ENCODE data around the gene VPS26A. TPM values are rescaled to one million over a fixed set of nuclear protein-coding genes. Genes with fewer than 3 reads are reported as not detected.

The VPS26A gene
- total RNA-seq, 1 donor from 2014 or later, result 42.6 TPM

DNA sequence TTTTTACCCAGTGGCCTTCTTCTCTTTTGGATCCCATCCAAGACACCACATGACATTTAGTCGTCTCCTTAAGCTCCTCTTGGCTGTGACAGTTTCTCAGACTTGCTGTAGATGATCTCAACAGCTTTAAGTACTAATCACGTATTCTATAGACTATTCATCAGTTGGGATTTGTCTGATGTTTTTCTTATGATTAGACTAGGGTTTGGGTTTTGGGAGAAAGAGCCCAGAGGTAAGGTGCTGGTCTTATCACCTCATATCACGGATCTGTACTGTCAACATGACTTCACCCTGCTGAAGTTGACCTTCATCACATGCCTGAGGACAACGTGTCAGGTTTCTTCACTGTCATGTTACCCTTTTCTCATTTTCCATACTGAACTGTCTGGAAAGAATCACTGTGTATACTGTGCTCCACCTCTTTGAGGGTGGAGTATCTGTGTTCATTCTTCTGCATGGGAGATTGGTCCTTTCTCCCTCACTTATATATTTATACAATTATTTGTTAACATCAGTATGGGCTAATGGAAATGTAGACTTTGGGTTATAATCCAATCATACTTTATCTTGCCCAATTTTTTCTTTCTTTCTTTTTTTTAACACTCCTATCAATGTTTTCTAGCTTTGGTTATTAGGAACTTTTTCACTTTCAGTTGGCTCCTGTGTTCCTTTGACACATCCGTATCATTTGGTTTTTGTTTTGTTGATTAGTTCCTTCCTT is 89.8 kb downstream of the VPS26A start:
- TF ChIP-seq, protein P1, sequence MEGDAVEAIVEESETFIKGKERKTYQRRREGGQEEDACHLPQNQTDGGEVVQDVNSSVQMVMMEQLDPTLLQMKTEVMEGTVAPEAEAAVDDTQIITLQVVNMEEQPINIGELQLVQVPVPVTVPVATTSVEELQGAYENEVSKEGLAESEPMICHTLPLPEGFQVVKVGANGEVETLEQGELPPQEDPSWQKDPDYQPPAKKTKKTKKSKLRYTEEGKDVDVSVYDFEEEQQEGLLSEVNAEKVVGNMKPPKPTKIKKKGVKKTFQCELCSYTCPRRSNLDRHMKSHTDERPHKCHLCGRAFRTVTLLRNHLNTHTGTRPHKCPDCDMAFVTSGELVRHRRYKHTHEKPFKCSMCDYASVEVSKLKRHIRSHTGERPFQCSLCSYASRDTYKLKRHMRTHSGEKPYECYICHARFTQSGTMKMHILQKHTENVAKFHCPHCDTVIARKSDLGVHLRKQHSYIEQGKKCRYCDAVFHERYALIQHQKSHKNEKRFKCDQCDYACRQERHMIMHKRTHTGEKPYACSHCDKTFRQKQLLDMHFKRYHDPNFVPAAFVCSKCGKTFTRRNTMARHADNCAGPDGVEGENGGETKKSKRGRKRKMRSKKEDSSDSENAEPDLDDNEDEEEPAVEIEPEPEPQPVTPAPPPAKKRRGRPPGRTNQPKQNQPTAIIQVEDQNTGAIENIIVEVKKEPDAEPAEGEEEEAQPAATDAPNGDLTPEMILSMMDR (IDR thresholded peaks at IDR 0.05; ENCODE audit: insufficient read depth, low read length, severe bottlenecking), result no peak
- FAIRE-seq, result no peak

DNA sequence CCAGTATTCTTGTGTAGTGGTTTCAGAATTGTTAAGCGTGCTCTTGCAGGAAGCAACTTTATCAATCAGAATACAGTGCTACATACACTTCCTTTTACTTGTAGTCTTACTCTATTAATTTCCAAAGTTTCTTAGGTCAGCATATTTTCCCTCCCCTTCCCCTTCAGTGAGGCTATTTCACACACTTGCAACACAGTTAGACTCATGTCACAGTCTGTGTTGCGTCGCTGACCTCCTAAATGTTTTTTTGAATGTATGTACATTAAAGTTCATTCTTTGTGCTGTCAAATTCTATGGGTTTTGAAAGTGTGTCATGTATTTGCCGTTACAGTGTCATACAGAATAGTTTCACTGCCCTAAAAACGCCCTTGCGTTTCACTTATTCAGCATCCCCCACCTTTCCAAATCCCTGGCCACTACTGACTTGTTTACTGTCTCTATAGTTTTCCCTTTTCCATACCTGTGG is 90.7 kb downstream of the VPS26A start:
- TF ChIP-seq, protein P1 (IDR thresholded peaks at IDR 0.05; ENCODE audit: insufficient read depth, low read length, severe bottlenecking), result no peak
- H3K4me3 ChIP-seq (ENCODE audit: low read depth, low read length), result no peak overlapping the region
- DNase-seq (ENCODE audit: low read depth), result no peak
- H3K27me3 ChIP-seq (ENCODE audit: control insufficient read depth, insufficient read depth, low read length), result no peaks in the 10 kb centered on the region
- no peaks in the 10 kb centered on the region for H3K36me3 ChIP-seq (ENCODE audit: control insufficient read depth, insufficient read depth, low read length)
- FAIRE-seq, result no peak

More for the DNA sequence above, 89.8 kb downstream of the VPS26A start:
- Histone ChIP-seq H3K4me3 (ENCODE audit: low read depth, low read length) (no peak overlapping the region), H3K27me3 (ENCODE audit: control insufficient read depth, insufficient read depth, low read length) (no peaks in the 10 kb centered on the region), H3K36me3 (ENCODE audit: control insufficient read depth, insufficient read depth, low read length) (no peaks in the 10 kb centered on the region)
- DNase-seq (ENCODE audit: low read depth), result no peak

DNA sequence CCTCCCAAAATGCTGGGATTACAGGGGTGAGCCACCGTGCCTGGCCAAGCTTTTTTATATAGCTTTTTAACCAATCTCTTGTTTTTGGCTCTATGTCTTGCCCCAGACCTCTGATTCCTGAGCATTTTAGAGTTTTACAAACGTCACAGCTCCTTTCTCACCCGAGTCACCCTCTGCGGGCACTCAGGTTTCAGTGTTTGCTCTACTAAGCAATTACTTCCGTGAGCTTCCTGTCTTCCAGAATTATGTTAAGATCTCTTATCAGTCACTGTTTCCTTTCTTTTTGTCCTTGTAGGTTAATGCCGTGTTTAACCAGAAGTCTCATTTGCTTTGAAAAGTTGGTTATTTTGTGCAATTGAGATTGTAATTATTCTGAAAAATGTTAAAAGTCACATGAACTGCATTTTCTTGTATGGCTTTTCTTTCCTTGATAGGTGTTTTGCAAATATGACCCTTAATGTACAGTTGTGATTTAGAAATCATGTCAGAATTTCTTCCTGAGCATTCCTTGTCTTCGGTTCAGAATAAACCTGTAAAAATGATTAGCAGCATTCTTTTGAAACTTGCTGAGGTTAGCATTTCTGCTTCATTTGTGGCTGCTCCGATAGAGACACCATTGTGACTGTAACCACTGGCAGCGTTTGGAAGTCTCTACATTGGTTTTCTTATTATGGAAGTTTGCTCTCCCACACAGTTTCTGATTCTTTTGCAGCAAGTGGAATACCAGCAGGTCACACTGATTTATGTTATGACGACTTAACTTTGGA is 91.6 kb downstream of the VPS26A start:
- Histone ChIP-seq H3K36me3 (ENCODE audit: control insufficient read depth, insufficient read depth, low read length) (no peaks in the 10 kb centered on the region), H3K4me3 (ENCODE audit: low read depth, low read length) (no peak overlapping the region), H3K27me3 (ENCODE audit: control insufficient read depth, insufficient read depth, low read length) (no peaks in the 10 kb centered on the region)
- TF ChIP-seq, protein P1 (IDR thresholded peaks at IDR 0.05; ENCODE audit: insufficient read depth, low read length, severe bottlenecking), result no peak
- DNase-seq (ENCODE audit: low read depth) (peak; percentile 17), FAIRE-seq (no peak)

DNA sequence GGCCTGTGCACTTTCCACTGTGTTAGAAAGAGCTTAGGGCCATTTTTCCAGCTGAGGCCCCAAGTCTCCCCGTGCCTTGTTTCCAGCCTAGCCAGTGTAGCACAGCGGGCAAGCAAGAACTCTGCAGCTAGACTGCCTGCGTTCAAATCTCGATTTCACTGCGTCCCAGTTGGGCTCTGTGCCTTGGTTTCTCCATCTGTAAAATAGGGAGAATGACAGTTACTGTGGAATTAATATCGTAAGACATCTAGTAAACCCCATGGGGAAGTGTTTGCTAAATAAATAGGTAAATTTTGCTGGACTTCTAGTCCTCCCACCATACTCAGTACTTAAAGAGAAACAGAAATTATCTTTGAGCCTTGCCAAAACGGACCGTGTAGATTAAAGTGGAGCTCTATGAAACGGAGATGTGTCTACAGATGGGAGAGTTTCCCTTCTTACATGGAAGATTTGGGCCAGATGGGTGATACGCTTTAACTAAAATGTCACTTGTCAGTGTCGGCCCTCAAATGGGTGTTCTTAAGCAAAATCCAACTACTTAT is 92.7 kb downstream of the VPS26A start:
- no peak for FAIRE-seq
- Histone ChIP-seq H3K36me3 (ENCODE audit: control insufficient read depth, insufficient read depth, low read length) (no peaks in the 10 kb centered on the region), H3K4me3 (ENCODE audit: low read depth, low read length) (no peak overlapping the region), H3K27me3 (ENCODE audit: control insufficient read depth, insufficient read depth, low read length) (no peaks in the 10 kb centered on the region)
- no peak for DNase-seq (ENCODE audit: low read depth)
- TF ChIP-seq, protein P1 (IDR thresholded peaks at IDR 0.05; ENCODE audit: insufficient read depth, low read length, severe bottlenecking), result no peak

DNA sequence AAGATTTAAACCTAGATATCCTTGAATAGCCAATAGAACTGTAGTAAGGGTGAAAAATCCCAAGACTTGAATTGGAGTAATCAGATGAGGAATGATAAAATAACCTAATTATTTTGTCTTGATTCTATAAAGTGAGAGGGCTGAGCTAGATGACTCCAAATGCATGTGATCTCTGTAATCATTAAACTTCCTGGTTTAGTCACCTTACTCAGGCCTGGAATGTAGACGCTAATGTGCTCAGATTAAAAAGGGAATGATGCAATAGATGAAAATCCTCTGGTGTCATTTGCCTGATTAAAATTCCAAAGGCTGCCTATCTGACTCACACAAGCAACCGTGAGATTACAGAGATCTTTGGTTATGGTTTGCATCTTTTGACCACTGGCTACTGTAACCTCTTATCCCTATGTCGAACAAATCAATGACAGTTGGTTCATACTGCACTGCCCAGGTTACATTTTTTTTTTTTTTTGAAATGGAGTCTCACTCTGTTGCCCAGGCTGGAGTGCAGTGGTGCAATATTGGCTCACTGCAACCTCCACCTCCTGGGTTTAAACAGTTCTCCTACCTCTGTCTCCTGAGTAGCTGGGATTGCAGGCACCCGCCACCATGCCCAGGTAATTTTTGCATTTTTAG is 93.3 kb downstream of the VPS26A start:
- H3K36me3 ChIP-seq (ENCODE audit: control insufficient read depth, insufficient read depth, low read length), result no peaks in the 10 kb centered on the region
- TF ChIP-seq, protein P1 (IDR thresholded peaks at IDR 0.05; ENCODE audit: insufficient read depth, low read length, severe bottlenecking), result no peak
- no peak for FAIRE-seq
- H3K4me3 ChIP-seq (ENCODE audit: low read depth, low read length), result no peak overlapping the region
- peak; percentile 98 for DNase-seq (ENCODE audit: low read depth)
- no peaks in the 10 kb centered on the region for H3K27me3 ChIP-seq (ENCODE audit: control insufficient read depth, insufficient read depth, low read length)

Data from bronchial epithelial cell (primary cell).